ENCODE measurements around the gene UGT2B7.
"Not testable (repeated sequence)": the region's sequence is repeated elsewhere in the genome, so short reads cannot be mapped to it uniquely, and the experiment has no call there.

Gene UGT2B7

GRCh38 chr4:69096111-69096656, at the start of gene UGT2B7:
TSS of gene UGT2B7 (plus strand) at chr4:69096474. CDS start at chr4:69096521, 47 bp downstream.
- peak in 1 of 2 donors; percentile 5 for DNase-seq (ENCODE audit: low read depth in 2 of 2)
- no peak for TF ChIP-seq CTCF (IDR thresholded peaks at IDR 0.05; ENCODE audit: low read depth, low read length)
- H3K4me3 ChIP-seq (replicated peaks in 1 of 2; ENCODE audit: low read depth in 2 of 2, low read length in 2 of 2): no peak within 1 kb of the TSS

- DNase-seq (ENCODE audit: low read depth in 2 of 2): no peak
- no peak overlapping the region for H3K4me3 ChIP-seq (replicated peaks in 1 of 2; ENCODE audit: low read depth in 2 of 2, low read length in 2 of 2)
- TF ChIP-seq CTCF (IDR thresholded peaks at IDR 0.05; ENCODE audit: low read depth, low read length): no peak
Observed at GRCh38 chr4:69049860-69050259, 46.4 kb upstream of the UGT2B7 start.

- H3K4me3 ChIP-seq (replicated peaks in 1 of 2; ENCODE audit: low read depth in 2 of 2, low read length in 2 of 2): not testable (repeated sequence)
- peak in 1 of 2 donors; percentile 15 for DNase-seq (ENCODE audit: low read depth in 2 of 2)
Observed at GRCh38 chr4:69050853-69051575, 45.3 kb upstream of the UGT2B7 start.

- H3K4me3 ChIP-seq (replicated peaks in 1 of 2; ENCODE audit: low read depth in 2 of 2, low read length in 2 of 2): no peak overlapping the region
- no peak for TF ChIP-seq CTCF (IDR thresholded peaks at IDR 0.05; ENCODE audit: low read depth, low read length)
- DNase-seq (ENCODE audit: low read depth in 2 of 2): no peak
Observed at GRCh38 chr4:69051576-69051943, 44.7 kb upstream of the UGT2B7 start.

- H3K4me3 ChIP-seq (replicated peaks in 1 of 2; ENCODE audit: low read depth in 2 of 2, low read length in 2 of 2); DNase-seq (ENCODE audit: low read depth in 2 of 2): not testable (repeated sequence)
Observed at GRCh38 chr4:69053309-69053885, 42.9 kb upstream of the UGT2B7 start.

GRCh38 chr4:69054033-69054432, 42.2 kb upstream of the UGT2B7 start:
- not testable (repeated sequence) for H3K4me3 ChIP-seq (replicated peaks in 1 of 2; ENCODE audit: low read depth in 2 of 2, low read length in 2 of 2); DNase-seq (ENCODE audit: low read depth in 2 of 2)

GRCh38 chr4:69054578-69055200, 41.6 kb upstream of the UGT2B7 start:
- H3K4me3 ChIP-seq (replicated peaks in 1 of 2; ENCODE audit: low read depth in 2 of 2, low read length in 2 of 2): no peak overlapping the region
- no peak for TF ChIP-seq CTCF (IDR thresholded peaks at IDR 0.05; ENCODE audit: low read depth, low read length)
- peak; percentile 89 to 95 for DNase-seq (ENCODE audit: low read depth in 2 of 2)

- no peak for TF ChIP-seq CTCF (IDR thresholded peaks at IDR 0.05; ENCODE audit: low read depth, low read length)
- no peak for DNase-seq (ENCODE audit: low read depth in 2 of 2)
- H3K4me3 ChIP-seq (replicated peaks in 1 of 2; ENCODE audit: low read depth in 2 of 2, low read length in 2 of 2): no peak overlapping the region
Observed at GRCh38 chr4:69056150-69056549, 40.1 kb upstream of the UGT2B7 start.
